ENCODE results near the gene NCOR2.

NCOR2 gene

GRCh38 chr12:124566997-124567672, at the start of gene NCOR2:
TSS of gene NCOR2 (minus strand) at chr12:124567612. CDS start at chr12:124495251, 72,361 bp downstream.
- FAIRE-seq: no peak

GRCh38 chr12:124616394-124617221, 49.2 kb upstream of the NCOR2 start:
- FAIRE-seq: no peak

GRCh38 chr12:124614512-124615292, 47.3 kb upstream of the NCOR2 start:
- FAIRE-seq: no peak

- FAIRE-seq: no peak
These were observed 45.8 kb upstream of the NCOR2 start for GRCh38 chr12:124613151-124613585.

- FAIRE-seq: no peak
These were observed 44.9 kb upstream of the NCOR2 start for GRCh38 chr12:124612410-124612680.

GRCh38 chr12:124611559-124612409, 44.4 kb upstream of the NCOR2 start:
- FAIRE-seq: no peak

- no peak for FAIRE-seq
These were observed 43.5 kb upstream of the NCOR2 start for GRCh38 chr12:124610629-124611558.

- no peak for FAIRE-seq
These were observed 42.7 kb upstream of the NCOR2 start for GRCh38 chr12:124610021-124610612.

GRCh38 chr12:124609041-124609989, 41.9 kb upstream of the NCOR2 start:
- no peak for FAIRE-seq

- FAIRE-seq: no peak
These were observed 41.0 kb upstream of the NCOR2 start for GRCh38 chr12:124608450-124608870.

GRCh38 chr12:124607681-124608425, 40.4 kb upstream of the NCOR2 start:
- no peak for FAIRE-seq

GRCh38 chr12:124605883-124606774, 38.7 kb upstream of the NCOR2 start:
- no peak for FAIRE-seq

GRCh38 chr12:124605150-124605882, 37.9 kb upstream of the NCOR2 start:
- FAIRE-seq: no peak

- FAIRE-seq: no peak
These were observed 36.9 kb upstream of the NCOR2 start for GRCh38 chr12:124604264-124604680.

GRCh38 chr12:124603831-124604251, 36.4 kb upstream of the NCOR2 start:
- no peak for FAIRE-seq

- FAIRE-seq: no peak
These were observed 35.7 kb upstream of the NCOR2 start for GRCh38 chr12:124603100-124603541.

- FAIRE-seq: no peak
These were observed 34.3 kb upstream of the NCOR2 start for GRCh38 chr12:124601706-124602105.
